Osteoblast (primary cell): Measurements from ENCODE around the gene ETV3. TPM values are rescaled to one million over a fixed set of nuclear protein-coding genes. Genes with fewer than 3 reads are reported as not detected.

ENCODE experiments used
- DNase-seq: peaks from one replicate; pipeline ENCODE4 v3.0.0; 2011; ENCODE audit warnings: low spot score, mixed read lengths; ENCODE audit not compliant: insufficient read length; ENCODE audit errors: missing footprints
- H2AFZ ChIP-seq: 2 replicates; pipeline ENCODE4 v1.6.0; 2011; ENCODE audit warnings: mild to moderate bottlenecking, low read length
- H3K27ac ChIP-seq: 2 replicates; pipeline ENCODE4 v1.5.1; 2011; ENCODE audit warnings: mild to moderate bottlenecking, low read depth, low read length, moderate library complexity
- H3K27me3 ChIP-seq: 2 replicates; pipeline ENCODE4 v1.6.0; 2012; ENCODE audit warnings: mild to moderate bottlenecking, control low read depth, inconsistent platforms, low read length, moderate library complexity; ENCODE audit not compliant: insufficient read depth
- H3K36me3 ChIP-seq: 2 replicates; pipeline ENCODE4 v1.5.1; 2011; ENCODE audit warnings: mild to moderate bottlenecking, low read length, control low read depth, moderate library complexity; ENCODE audit not compliant: insufficient read depth
- H3K4me1 ChIP-seq: 2 replicates; pipeline ENCODE4 v1.5.1; 2011; ENCODE audit warnings: mild to moderate bottlenecking, low read length, control low read depth, moderate library complexity; ENCODE audit not compliant: insufficient read depth
- H3K4me2 ChIP-seq: 2 replicates; pipeline ENCODE4 v1.6.0; 2011; ENCODE audit warnings: mild to moderate bottlenecking, low read length; ENCODE audit not compliant: insufficient read depth
- H3K4me3 ChIP-seq: fragments of 200-600 bp; sonication (generic); 3 replicates; pipeline ENCODE4 v1.5.1; 2012; ENCODE audit warnings: mild to moderate bottlenecking, low read length, inconsistent platforms; ENCODE audit not compliant: insufficient read depth
- H3K79me2 ChIP-seq: 2 replicates; pipeline ENCODE4 v1.6.0; 2012; ENCODE audit warnings: mild to moderate bottlenecking, low read length, control low read depth, inconsistent platforms; ENCODE audit not compliant: insufficient read depth
- H3K9me3 ChIP-seq: 2 replicates; pipeline ENCODE4 v1.5.1; 2011; ENCODE audit warnings: low read depth, low read length, control low read depth
- H4K20me1 ChIP-seq: 2 replicates; pipeline ENCODE4 v1.6.0; 2012; ENCODE audit warnings: mild to moderate bottlenecking, low read length, control low read depth; ENCODE audit not compliant: insufficient read depth
- CTCF ChIP-seq: IDR thresholded peaks from 2 replicates; pipeline ENCODE4 v1.5.1; 2011; ENCODE audit warnings: mild to moderate bottlenecking, low read depth, low read length, moderate library complexity; ENCODE audit errors: extremely low read depth
- total RNA-seq: library from RNA; depleted of rRNA; stranded (reverse); fragments of >200 nt; gene quantifications from 2 replicates; pipeline ENCODE4 v1.2.3, GENCODE V29; 2012

Gene ETV3
- total RNA-seq, 1 donor = 14.8 TPM

DNA sequence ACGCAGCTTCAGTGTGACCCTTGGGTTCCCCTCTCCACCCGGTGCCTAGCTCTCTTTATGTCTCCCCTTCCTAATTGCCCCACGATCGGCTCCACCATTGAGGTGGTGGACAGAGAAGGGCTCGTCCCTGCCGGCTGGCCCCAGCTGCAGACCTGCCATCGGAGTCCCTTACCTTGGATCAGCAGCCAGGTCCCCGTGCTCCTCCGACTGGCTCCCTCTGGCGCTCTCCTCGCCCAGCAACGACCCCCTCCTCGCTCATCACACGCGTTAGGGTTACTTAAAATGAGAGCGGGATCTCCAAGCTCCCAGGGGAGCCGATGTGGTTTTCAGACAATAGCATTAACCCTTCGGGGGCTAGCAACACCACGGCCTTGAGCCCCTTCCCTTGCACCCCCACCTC is 30.5 kb downstream of the ETV3 start:
- no peaks in the 10 kb centered on the region for H4K20me1 ChIP-seq
- H3K4me2 ChIP-seq = no peak overlapping the region
- H3K27ac ChIP-seq = no peak overlapping the region
- no peak overlapping the region for H3K4me3 ChIP-seq
- peak overlapping the region; percentile 57 for H2AFZ ChIP-seq
- no peak for DNase-seq
- no peaks in the 10 kb centered on the region for H3K36me3 ChIP-seq
- peaks cover 16% of the 10 kb centered on the region for H3K27me3 ChIP-seq
- no peak for TF ChIP-seq CTCF
- peaks cover 20% of the 10 kb centered on the region for H3K4me1 ChIP-seq
- H3K79me2 ChIP-seq = no peaks in the 10 kb centered on the region
- H3K9me3 ChIP-seq = no peaks in the 10 kb centered on the region

DNA sequence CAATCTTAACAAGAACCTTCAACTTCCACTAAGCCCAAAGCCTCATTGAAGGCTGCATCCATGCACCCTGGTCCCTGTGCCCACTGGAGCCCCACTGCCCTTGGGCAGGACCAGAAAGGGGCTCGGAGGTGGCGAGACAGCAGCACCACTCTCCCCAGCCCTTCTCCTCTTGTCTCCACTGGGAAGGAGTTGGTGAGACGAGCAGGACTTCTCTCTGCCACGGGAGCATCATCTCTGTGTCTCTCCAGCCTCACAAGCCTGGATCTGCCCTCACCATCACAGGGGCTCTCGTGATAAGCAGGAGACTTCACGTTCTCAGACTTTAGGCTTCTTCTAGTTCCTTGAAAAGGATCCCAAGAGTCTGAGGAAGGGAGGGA is 31.4 kb downstream of the ETV3 start:
- Histone ChIP-seq H2AFZ (peak overlapping the region; percentile 95), H3K9me3 (no peaks in the 10 kb centered on the region), H3K27me3 (peaks cover 8% of the 10 kb centered on the region), H3K4me3 (no peak overlapping the region), H3K4me1 (peaks cover 20% of the 10 kb centered on the region), H3K4me2 (no peak overlapping the region), H3K36me3 (no peaks in the 10 kb centered on the region), H3K79me2 (no peaks in the 10 kb centered on the region), H4K20me1 (no peaks in the 10 kb centered on the region), H3K27ac (peak overlapping the region; percentile 78)
- no peak for TF ChIP-seq CTCF
- no peak for DNase-seq

DNA sequence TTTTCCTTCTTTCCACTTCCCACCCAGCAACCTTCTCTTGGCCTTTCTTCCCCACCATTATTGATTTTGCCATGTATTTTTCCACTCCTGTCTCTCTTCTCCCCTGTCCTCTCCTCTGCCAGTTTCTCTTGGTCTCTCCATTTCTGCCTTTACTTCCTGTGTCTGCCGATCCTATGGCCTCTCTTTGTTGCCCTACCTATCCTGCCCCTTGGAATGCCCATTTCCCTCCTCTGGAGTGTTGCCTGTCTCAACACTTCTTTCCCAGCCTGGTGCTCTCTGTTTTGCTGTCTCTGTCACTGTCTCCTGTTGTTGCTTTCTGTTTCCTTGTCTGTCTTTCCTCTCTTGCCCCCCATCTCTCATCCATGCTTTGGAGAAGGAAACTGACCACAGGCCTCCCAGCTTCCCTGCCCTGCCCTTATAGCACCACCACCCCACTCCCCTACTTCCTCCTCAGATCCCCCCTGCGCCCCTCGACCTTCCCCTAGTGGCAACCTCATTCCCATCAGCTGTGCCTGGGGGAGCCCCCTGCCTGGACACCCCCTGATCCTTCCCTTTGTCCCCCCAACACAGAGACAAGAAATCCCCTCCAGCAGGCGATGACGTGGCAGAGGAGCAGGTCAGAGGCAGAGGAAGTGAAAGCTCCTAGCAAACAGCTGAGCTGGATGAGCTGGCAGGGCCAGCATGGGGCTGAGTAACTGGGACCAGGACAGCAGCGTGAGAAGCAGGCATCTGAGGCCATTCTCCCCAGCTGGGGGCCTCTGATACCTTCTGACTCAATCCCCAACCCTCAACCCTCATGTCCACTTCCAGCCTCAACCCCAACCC is 32.0 kb downstream of the ETV3 start:
- Histone ChIP-seq H3K4me1 (peaks cover 20% of the 10 kb centered on the region), H3K27me3 (peaks cover 3% of the 10 kb centered on the region), H3K79me2 (no peaks in the 10 kb centered on the region), H4K20me1 (no peaks in the 10 kb centered on the region), H3K4me3 (peak overlapping the region; percentile 10), H2AFZ (peak overlapping the region; percentile 95), H3K4me2 (peak overlapping the region; percentile 43), H3K9me3 (no peaks in the 10 kb centered on the region), H3K36me3 (no peaks in the 10 kb centered on the region), H3K27ac (peak overlapping the region; percentile 78)
- TF ChIP-seq CTCF = no peak
- peak; percentile 99 for DNase-seq

GRCh38 chr1:157105298-157105987 is 32.8 kb downstream of the ETV3 start:
- H3K27ac ChIP-seq = peak overlapping the region; percentile 78
- no peak overlapping the region for H3K4me3 ChIP-seq
- no peaks in the 10 kb centered on the region for H3K9me3 ChIP-seq
- no peaks in the 10 kb centered on the region for H4K20me1 ChIP-seq
- DNase-seq = no peak
- no peak overlapping the region for H3K4me2 ChIP-seq
- peaks cover 3% of the 10 kb centered on the region for H3K27me3 ChIP-seq
- no peak for TF ChIP-seq CTCF
- H3K36me3 ChIP-seq = no peaks in the 10 kb centered on the region
- no peaks in the 10 kb centered on the region for H3K79me2 ChIP-seq
- peaks cover 20% of the 10 kb centered on the region for H3K4me1 ChIP-seq
- H2AFZ ChIP-seq = peak overlapping the region; percentile 95
